ENCODE data around the gene PKP1.

The PKP1 gene

DNA sequence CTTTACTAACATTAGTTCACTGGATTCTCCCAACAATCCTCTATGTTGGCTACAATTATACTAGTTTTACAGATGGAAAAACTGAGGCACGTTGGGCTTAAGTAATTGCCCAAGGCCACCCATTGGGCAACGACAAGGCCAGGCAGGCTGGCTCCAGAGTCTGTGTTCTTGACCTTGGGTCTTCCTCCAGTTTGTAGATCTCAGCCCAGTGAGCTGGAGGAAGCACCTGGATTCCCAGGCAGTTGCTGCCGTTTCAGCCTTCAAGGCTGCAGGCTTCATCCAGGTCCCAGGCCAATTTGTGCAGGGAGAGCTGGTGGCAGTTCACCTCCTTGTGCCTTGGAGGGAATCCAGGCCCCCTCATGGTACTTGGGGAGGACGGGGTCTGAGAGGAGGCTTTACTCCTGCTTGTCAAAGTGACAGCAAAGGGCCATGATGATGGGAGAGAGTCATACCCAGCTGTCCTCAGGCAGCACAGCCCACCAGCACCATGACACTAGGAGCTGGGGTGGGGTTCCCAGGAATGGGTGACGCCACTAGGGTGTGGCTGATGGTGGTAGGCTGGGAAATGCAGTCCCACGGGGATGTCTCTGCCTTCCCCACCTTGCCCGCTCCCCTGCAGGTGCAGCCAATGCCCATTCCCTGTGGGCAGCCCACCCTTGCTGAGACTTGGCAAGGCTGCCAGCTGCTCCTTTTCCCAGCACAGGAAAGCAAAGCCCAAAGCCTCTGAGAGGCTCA is 27.1 kb downstream of the PKP1 start:
- DNase-seq = no peak

DNA sequence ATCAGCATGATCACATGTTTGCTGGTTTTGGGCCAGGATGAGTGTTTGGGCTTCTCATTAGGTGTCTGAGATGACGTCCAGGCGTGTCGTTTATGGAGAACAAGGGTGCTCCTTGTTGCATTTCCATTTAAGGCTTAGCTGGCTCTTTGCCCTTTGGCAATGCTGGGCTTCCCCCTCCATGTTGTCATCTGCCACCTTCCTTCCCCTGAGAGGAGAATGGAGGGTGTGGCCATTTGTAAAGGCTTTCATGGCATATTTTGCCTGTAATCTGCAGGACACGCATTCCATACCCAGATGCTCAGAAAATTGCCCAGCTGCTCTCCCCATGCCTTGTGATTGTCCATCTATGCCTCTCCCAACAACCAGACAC is 27.7 kb downstream of the PKP1 start:
- no peak for DNase-seq

DNA sequence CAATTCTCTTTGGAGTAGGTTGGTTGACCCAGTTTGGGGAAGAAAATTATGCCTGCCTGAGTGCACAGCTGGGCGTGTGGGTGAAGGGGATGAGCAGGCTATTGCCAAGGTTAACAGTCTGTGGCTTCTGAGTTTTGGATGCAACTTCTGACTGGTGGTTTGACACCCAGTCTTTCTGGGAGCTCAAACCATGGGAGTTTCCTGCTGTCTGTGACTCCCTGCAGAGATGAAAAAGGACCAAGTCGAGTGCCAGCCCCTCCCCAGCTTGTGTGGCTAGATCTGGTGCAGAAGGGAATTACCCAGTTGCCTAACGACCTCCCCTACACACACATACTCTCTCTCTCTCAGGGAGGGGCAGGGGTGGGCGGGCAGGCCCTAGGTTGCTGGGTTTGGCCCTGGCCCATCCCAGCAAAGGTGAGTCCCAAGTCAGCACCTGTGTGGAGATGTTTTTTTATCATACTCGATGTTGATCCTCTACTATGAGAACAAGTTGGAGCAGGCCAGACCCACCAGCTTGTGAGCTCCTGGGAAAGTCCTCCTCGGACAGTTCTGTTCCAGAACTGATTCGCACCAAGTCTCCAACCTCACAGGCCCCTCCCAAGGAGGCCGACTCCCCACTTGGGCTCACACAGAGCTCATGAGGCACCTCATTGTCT is 28.2 kb downstream of the PKP1 start:
- DNase-seq = no peak

DNA sequence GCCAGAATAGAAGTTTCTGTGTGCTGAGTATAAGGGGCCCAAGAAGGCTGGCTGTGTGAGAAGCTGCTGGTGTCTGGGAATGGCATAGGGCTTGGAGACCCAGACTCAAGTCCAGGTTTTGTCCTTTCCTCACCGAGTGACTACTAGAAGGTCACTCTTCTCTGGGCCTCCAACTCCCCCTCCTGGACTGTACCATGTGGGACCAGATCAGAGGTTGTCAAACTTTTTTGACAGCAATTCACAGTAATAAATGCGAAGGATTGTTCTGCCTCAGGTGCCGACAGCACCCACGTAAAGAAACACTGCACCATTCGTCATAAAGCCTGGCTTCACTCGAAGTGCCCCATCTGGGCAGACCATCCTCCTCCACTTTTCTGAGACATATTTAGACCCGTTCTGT is 29.0 kb downstream of the PKP1 start:
- DNase-seq = no peak

DNA sequence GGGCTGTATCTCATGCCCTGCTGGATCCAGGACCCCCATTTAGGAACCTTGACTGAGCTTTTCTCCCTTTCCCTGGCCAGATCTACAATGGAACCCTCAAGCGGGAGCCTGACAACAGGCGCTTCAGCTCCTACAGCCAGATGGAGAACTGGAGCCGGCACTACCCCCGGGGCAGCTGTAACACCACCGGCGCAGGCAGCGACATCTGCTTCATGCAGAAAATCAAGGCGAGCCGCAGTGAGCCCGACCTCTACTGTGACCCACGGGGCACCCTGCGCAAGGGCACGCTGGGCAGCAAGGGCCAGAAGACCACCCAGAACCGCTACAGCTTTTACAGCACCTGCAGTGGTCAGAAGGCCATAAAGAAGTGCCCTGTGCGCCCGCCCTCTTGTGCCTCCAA is 29.8 kb downstream of the PKP1 start:
- no peak for DNase-seq

DNA sequence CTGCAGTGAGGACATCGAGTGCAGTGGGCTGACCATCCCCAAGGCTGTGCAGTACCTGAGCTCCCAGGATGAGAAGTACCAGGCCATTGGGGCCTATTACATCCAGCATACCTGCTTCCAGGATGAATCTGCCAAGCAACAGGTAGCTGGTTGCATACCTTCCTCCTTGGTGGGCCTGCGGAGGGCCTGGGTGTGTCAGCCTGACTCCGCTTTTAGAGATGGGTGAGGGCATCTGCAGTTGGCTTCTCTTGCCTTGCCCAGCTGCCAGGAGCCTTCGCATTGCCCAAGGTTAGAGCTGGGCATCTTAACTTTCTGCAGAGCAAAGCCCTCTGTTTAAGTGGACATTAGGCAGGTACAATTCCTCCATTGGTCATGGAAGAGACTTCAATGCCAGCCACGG is 33.2 kb downstream of the PKP1 start:
- no peak for DNase-seq

DNA sequence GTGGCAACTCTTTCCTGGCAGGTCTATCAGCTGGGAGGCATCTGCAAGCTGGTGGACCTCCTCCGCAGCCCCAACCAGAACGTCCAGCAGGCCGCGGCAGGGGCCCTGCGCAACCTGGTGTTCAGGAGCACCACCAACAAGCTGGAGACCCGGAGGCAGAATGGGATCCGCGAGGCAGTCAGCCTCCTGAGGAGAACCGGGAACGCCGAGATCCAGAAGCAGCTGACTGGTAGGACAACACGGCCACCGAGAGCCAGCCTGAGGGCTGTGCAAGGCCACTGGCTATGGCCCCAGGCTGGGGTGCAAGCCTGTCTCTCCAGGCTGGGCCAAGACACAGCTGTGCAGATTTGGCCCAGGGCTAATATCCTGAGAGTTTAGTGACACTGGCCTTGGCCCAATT is 34.2 kb downstream of the PKP1 start:
- no peak for DNase-seq

DNA sequence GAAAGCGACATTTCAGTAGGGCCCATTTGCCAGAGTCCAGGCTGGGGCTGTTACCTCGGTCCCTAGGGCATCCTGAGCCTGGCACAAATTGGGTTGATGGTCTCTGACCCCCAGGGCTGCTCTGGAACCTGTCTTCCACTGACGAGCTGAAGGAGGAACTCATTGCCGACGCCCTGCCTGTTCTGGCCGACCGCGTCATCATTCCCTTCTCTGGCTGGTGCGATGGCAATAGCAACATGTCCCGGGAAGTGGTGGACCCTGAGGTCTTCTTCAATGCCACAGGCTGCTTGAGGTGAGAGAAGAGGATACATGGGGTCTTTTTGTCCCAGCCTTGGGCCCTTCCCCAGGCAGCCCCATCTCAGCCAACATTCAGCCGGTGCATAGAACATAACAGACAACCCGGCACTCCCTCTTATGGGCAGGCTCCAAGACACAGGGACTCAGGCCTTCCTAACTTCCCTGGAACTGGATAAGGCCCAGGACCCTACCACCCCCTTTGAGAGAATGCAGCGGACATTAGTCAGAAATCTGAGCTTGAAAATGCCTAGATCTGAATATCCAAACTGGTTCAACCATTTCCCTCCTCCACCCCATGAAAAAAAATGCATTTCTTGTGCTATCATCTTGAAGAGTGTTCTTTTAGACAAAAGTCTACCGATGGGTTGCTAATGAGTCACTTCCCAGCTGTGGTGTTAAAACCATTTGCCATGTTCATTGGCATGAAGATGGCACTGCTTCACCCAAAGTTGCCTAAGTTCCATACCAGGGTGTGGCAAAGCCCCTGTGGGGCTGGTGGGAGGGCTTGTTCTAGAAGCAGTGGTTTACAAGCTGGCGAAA is 35.4 kb downstream of the PKP1 start:
- DNase-seq = no peak

DNA sequence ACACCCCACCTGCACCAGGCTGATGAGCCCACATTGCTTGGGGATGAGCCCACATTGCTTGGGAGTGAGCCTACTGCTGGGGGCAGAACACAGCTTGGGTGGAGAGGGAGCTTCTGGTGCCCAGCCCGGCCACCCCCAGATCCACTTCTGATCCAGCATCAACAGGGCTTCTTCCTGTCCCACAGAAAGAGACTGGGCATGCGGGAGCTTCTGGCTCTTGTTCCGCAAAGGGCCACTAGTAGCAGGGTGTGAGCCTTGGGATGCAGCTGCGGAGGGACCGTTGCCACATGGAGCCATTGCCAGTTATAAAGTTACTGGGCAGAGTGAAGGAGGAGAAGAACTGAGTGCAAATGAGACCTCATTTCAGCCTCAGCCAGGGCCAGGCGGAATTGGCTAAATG is 36.3 kb downstream of the PKP1 start:
- no peak for DNase-seq

DNA sequence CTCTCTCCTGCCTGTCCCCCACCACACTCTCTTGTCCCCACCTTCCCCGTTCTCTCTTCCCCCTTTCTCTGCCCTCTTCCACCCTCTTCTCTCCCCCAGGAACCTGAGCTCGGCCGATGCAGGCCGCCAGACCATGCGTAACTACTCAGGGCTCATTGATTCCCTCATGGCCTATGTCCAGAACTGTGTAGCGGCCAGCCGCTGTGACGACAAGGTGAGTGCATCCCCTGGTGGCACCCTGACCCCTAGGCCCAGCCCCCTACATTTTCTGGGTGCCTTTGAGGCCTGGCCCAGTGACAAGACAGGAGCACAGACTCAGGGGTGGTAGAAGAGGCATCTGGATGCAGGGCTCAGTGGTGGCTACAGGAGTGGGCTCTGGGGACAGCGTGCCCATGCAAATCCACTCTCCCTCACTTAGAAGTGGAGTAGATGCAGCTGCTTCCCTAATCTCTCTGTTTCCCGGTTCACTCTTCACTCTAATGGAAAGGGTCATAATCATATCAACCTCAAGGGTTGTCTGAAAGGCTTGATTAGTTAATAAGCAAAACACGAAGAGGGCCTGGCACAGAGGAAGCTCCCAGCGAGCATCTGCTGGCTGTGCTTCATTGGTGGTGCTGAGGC is 37.0 kb downstream of the PKP1 start:
- DNase-seq = no peak

DNA sequence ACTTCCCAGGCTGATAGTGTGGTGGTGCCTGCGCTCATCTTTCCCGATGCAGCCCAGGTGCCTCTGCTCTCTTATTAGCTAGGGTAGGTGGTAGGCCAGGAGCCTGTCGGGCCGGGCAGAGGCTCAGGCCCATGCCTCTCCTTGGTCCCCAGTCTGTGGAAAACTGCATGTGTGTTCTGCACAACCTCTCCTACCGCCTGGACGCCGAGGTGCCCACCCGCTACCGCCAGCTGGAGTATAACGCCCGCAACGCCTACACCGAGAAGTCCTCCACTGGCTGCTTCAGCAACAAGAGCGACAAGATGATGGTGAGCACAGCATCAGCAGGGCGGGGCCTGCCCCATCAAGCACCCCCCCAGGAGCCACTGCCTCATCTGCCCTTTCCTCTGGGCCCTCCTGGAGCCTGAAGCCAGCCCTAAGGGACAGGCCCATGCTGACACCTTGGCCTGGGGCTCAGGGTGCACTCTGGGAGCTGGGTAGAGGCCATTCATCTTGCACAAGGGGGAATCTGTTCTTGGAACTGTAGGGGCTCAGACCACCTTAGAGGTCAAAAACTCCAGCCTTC is 38.6 kb downstream of the PKP1 start:
- no peak for DNase-seq

DNA sequence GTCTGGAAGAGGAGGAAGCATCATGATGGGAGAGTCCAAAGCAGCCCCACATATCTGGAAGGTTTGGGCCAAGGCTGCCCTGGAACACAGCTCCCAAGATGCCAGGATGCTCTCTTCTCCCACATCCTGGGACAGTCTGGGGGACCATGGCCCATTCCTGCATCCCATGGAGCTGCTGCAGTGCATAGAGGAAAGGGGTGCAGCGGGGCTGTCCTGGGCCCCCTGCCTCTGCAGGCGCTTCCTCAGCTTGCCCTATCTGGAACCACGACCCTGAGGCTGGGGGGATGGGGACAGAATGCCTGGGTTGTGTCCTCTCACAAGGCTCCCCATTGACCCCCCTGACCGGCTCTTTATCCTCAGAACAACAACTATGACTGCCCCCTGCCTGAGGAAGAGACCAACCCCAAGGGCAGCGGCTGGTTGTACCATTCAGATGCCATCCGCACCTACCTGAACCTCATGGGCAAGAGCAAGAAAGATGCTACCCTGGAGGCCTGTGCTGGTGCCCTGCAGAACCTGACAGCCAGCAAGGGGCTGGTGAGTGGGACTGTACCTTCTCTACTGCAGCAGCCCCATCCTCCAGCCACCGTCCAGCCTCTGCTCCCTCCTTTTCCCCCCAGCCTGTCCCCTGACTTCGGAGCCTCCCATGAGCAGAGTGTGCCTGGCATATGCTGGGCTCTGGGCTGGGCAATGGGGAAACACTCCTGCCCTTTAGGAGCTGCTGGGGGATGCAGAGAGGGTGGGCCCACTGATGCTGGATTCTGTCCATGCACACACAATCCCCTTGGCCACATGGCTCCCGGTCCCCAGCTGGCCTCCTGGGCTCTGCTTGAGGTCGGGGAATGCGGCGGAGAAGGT is 39.6 kb downstream of the PKP1 start:
- DNase-seq = no peak

DNA sequence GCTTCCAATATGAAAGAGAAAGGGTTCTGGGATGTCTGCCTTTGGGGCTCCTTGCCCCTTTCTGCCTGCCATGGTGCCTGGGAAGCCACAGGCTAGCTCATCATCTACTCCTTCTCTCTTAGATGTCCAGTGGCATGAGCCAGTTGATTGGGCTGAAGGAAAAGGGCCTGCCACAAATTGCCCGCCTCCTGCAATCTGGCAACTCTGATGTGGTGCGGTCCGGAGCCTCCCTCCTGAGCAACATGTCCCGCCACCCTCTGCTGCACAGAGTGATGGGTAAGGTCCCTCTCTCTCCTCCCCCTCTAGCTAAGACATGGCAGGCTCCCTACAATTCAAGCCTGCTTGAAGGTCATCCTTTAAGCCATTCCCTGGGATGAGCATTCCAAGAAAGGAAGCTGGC is 41.0 kb downstream of the PKP1 start:
- no peak for DNase-seq

DNA sequence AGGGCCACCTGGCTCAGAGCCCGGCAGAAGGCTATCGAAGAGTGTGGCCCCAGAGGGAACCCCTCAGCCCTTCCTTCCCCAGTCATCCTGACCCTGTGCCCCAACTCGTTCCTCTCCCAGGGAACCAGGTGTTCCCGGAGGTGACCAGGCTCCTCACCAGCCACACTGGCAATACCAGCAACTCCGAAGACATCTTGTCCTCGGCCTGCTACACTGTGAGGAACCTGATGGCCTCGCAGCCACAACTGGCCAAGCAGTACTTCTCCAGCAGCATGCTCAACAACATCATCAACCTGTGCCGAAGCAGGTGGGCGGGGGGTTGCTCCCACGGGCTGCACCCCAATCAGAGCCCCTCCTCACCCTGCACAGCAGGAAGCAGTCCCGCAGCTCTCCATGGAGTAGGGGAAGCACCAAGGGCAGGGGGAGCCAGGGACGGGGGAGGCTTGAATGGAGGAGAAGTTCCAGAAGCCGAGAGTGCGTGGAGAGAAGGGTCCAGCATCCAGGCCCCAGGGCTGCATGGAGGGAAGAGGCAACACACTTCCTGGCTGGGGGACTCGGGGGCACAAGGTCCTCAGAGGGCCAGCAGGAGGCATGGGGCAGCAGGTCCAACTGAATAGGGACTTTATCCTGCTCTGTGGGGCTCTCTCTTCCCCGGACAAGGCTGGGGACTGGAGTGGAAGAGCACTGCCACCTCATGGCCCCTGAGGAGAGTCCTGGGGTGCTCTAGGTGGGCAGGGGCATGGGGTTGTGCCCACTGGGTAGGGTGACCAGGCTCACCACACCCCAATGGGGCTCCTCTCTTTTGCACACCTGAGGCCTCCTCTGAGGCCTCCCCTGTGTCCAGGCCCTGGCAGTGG is 41.7 kb downstream of the PKP1 start:
- no peak for DNase-seq

DNA sequence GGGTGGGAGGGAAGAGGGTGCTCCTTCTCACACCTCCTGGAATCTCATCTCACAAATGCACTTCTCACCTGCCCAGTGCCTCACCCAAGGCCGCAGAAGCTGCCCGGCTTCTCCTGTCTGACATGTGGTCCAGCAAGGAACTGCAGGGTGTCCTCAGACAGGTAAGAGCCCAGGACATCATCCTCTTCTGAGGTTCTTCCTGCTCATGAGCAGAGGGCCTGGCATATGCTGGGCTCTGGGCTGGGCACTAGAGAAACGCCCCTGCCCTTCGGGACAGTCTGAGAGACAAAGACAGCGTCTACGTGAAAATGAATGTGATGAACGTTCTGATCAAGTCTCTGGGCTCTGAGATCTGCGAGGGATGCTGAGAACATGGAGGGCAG is 42.4 kb downstream of the PKP1 start:
- DNase-seq = no peak

DNA sequence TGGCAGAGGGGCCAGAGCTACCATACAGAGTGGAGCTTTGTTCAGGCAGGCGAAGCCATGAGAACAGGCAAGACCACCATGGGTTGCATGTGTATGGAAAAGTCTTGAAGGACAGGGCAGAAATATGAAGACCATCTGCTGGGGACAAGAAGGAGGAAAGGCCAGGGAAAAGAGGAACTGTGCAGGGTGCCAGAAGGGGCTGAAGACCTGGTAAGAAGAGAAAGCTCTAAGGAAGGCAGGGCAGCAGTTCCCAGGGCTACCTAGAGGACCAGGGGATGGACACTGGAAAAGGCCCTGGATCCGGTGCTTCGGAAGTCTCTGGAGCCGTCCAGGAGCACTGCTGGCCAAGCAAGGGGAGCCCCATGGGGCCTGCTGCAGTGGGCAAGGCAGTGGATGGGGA is 43.4 kb downstream of the PKP1 start:
- no peak for DNase-seq

DNA sequence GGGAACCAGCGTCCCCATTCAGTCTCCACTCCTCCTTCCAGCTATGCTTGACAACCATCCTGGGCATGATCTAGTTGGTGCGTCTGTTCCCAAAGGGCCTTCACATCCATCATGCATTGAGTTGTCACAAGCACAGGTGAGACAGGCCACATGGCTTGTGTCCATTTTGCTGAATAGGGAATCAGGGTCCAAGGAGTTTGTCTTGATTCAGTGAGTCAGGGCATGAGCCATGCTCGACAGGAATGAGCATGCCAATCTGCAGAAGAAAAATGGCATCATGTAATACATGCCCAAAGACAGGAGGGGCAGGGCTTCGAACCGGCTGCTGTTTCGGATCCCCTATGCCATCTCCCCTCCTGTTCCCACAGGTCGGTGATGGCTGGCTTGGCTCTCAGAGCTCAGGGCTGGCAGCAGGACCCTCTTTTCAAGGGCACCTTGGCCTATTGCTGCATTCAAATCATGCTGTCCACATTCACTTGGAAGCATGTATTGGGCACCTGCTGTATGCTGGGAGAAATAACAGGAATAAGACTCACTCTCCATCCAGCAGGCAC is 44.5 kb downstream of the PKP1 start:
- no peak for DNase-seq

DNA sequence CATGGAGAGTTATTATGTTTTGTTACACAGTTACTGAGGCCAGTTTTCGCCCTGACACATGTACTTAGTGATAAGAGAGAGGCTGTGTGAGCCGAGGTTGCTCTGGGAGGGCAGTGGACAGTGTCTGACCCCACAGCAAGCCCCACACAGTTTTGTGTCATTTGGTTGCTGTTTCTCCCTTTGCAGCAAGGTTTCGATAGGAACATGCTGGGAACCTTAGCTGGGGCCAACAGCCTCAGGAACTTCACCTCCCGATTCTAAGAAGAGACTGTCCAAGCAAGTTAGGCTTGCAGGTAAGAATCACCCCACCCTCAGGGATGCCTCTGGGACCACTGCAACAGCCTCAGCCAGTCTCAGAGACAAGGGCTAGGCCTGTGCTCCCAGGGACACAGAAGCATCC is 45.3 kb downstream of the PKP1 start:
- DNase-seq = no peak

DNA sequence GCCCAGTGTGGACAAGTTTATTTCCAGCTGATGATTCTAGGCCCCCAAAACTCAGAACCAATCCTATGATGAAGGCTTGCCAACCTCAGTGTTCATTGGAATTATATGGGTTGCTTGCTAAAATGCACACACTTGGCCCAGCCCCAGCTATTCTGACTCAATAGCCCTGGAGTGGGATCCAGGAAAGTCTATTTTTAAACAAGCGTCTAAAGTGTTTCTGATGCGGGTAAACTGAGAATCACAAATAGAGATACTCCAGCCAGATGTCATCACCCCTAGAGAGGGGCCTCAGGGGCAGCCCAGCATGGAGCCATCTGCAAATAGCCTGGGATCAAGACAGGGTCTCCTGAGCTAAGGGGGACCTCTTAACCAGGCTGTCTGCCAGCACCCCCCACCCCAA is 46.0 kb downstream of the PKP1 start:
- no peak for DNase-seq

DNA sequence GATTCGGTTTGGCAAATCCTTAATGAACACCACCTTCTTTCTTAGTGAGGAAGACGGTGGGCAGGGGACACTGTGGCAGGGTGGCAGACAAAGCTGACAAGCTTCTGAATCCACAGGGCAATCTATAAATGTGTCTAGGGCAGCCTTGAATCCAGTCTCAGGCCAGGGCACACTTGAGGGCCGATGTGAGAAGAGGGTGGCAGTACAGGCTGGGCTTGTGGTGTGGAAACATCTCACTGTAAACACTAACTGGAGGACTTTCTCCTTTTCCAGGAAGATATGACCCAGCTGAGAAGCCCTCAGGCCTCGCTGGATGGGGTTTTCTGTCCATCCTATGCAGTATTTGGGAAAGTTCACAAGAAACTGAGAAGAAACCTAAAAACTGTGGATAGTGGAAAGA is 46.5 kb downstream of the PKP1 start:
- no peak for DNase-seq

DNA sequence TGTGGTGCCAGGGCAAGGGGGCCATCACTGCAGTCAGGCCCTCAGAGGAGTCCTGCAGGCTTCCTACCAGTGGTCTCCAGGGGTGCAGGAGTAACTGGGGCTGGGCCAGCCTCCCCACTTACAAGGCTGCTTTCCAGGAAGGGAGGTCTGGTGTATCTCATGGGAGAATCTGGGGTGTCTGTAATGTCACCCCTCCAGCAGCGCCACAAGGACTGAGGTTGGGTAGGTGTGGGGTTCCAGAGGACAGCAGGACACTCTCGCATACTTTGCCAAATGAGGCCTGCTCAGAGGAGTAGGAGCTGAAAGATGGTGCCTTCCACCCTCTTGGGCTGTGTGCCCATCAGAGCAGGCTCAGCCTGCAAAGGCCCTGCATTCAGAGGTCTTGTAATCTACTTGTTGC is 47.2 kb downstream of the PKP1 start:
- no peak for DNase-seq

All from activated gamma-delta T cell treated with Interleukin-2 at 50 U/mL for 16 hours (primary cell).